HepG2 (cell line): ENCODE results near the gene RSF1. TPM values are rescaled to one million over a fixed set of nuclear protein-coding genes. Genes with fewer than 3 reads are reported as not detected.

Experiments used
- ATAC-seq: fragments of 200-7000 bp; cut with Tn5 transposase; 3 replicates; pipeline ENCODE4 v1.9.1; 2020; ENCODE audit warnings: mild to moderate bottlenecking, moderate library complexity
- BruUV-seq: library from RNA; stranded (reverse); fragments of 400-500 nt; replicated peaks from 2 replicates; lab custom pipeline; 2021; lab: Mats Ljungman, UMichigan
- CTCF ChIA-PET: fragments of 300-600 bp; formaldehyde crosslinking; extraction: SDS; loops from one replicate; lab custom pipeline; 2021; ENCODE audit warnings: low total read pairs, inconsistent platforms, low intra/inter-chr PET ratio; lab: Yijun Ruan, JAX
- POLR2A ChIA-PET: fragments of 350-600 bp; sonication (Branson Sonifier 250); formaldehyde crosslinking; loops from one replicate; lab custom pipeline; 2020; ENCODE audit warnings: antibody characterized with exemption, inconsistent platforms; lab: Yijun Ruan, JAX
- DNase-seq: peaks from one replicate; pipeline ENCODE4 v3.0.0-alpha.2; 2015; ENCODE audit warnings: low spot score
- FAIRE-seq: peaks from 3 replicates; lab custom pipeline; 2011; peaks lifted over from hg19 to GRCh38; lab: Jason Lieb, UNC
- H2AFZ ChIP-seq: one replicate; pipeline ENCODE4 v1.6.1; 2011; ENCODE audit warnings: low read length, inconsistent platforms
- H3K27ac ChIP-seq: fragments of 300-600 bp; 3 replicates; pipeline ENCODE4 v1.8.0; 2011; ENCODE audit warnings: mixed run types, mild to moderate bottlenecking, mixed read lengths, low read length, inconsistent platforms; ENCODE audit not compliant: insufficient read depth; ENCODE audit errors: extremely low read length
- H3K27me3 ChIP-seq, 2 experiments: fragments of 200-600 bp in 1 of 2; 2 replicates in 1 of 2; 3 replicates in 1 of 2; pipeline versions ENCODE4 v1.6.0 to v1.8.0; 2011; ENCODE audit warnings: low read length in 2 of 2, mild to moderate bottlenecking in 2 of 2, moderate library complexity in 2 of 2, inconsistent platforms in 1 of 2; ENCODE audit not compliant: insufficient read depth in 2 of 2, control insufficient read depth in 1 of 2
- H3K36me3 ChIP-seq, 2 experiments: fragments of 200-600 bp in 1 of 2; replicated peaks in 1 of 2; 2 replicates in 1 of 2; 3 replicates in 1 of 2; pipeline versions ENCODE4 v1.5.1 to v1.8.0; 2011; ENCODE audit warnings: low read length in 2 of 2, inconsistent platforms in 1 of 2; ENCODE audit not compliant: insufficient read depth in 2 of 2, control insufficient read depth in 1 of 2
- H3K4me1 ChIP-seq: 2 replicates; pipeline ENCODE4 v1.5.1; 2012; ENCODE audit warnings: low read length, inconsistent platforms; ENCODE audit not compliant: insufficient read depth
- H3K4me2 ChIP-seq: 2 replicates; pipeline ENCODE4 v1.6.0; 2011; ENCODE audit warnings: low read depth, low read length, inconsistent platforms
- H3K4me3 ChIP-seq, 3 experiments: fragments of 200-600 bp in 1 of 3; sonication (generic), shearing (Covaris generic) in 1 of 3; replicated peaks in 1 of 3; 2 replicates each; pipeline ENCODE4 v1.5.1; 2011 to 2016; ENCODE audit warnings: low read length in 3 of 3, inconsistent platforms in 2 of 3, low read depth in 2 of 3, mild to moderate bottlenecking in 2 of 3, control low read depth in 1 of 3, mixed read lengths in 1 of 3; ENCODE audit not compliant: insufficient read depth in 1 of 3
- H3K79me2 ChIP-seq: one replicate; pipeline ENCODE4 v1.6.1; 2011; ENCODE audit warnings: low read length, inconsistent platforms; ENCODE audit not compliant: insufficient read depth
- H3K9ac ChIP-seq: 2 replicates; pipeline ENCODE4 v1.6.0; 2011; ENCODE audit warnings: mild to moderate bottlenecking, low read depth, low read length, inconsistent platforms; ENCODE audit not compliant: insufficient read depth
- H3K9me3 ChIP-seq: 2 replicates; pipeline ENCODE4 v1.5.1; 2012; ENCODE audit warnings: mild to moderate bottlenecking, low read length
- H4K20me1 ChIP-seq: 2 replicates; pipeline ENCODE4 v1.6.0; 2011; ENCODE audit warnings: inconsistent platforms, mild to moderate bottlenecking, low read length, moderate library complexity; ENCODE audit not compliant: insufficient read depth
- CBFB ChIP-seq: sonication (generic); formaldehyde crosslinking; IDR thresholded peaks from 2 replicates; pipeline ENCODE4 v1.4.0; 2020; ENCODE audit warnings: missing genetic modification reagents
- GMEB1 ChIP-seq: sonication (generic); formaldehyde crosslinking; IDR thresholded peaks from 2 replicates; pipeline ENCODE4 v1.5.1; 2020; ENCODE audit warnings: missing genetic modification reagents, mild to moderate bottlenecking, borderline replicate concordance
- MAF1 ChIP-seq: sonication (generic); formaldehyde crosslinking; IDR thresholded peaks from 2 replicates; pipeline ENCODE4 v1.5.0; 2020; ENCODE audit warnings: missing genetic modification reagents, borderline replicate concordance
- NBN ChIP-seq: fragments of 450-650 bp; conservative IDR thresholded peaks from 2 replicates; pipeline ENCODE4 v1.6.1; 2017
- NFIB ChIP-seq: sonication (generic); formaldehyde crosslinking; IDR thresholded peaks from 2 replicates; pipeline ENCODE4 v1.9.0; 2021; ENCODE audit warnings: missing genetic modification reagents, mild to moderate bottlenecking, borderline replicate concordance
- SP140L ChIP-seq: sonication (generic); formaldehyde crosslinking; IDR thresholded peaks from 2 replicates; pipeline ENCODE4 v1.4.0; 2020; ENCODE audit warnings: missing genetic modification reagents, borderline replicate concordance
- SP5 ChIP-seq: IDR thresholded peaks from 2 replicates; pipeline ENCODE4 v1.6.1; 2016; ENCODE audit warnings: low read depth, borderline replicate concordance
- SSRP1 ChIP-seq: IDR thresholded peaks from 2 replicates; pipeline ENCODE4 v1.6.1; 2016; ENCODE audit warnings: control low read depth
- TRIM24 ChIP-seq: sonication (generic); formaldehyde crosslinking; IDR thresholded peaks from 2 replicates; pipeline ENCODE4 v1.8.0; 2022; ENCODE audit warnings: mild to moderate bottlenecking, missing genetic modification reagents
- YEATS2 ChIP-seq: sonication (generic); formaldehyde crosslinking; IDR thresholded peaks from 2 replicates; pipeline ENCODE4 v1.4.0; 2020; ENCODE audit warnings: missing genetic modification reagents, borderline replicate concordance
- ZBTB33 ChIP-seq: sonication (generic); formaldehyde crosslinking; IDR thresholded peaks from 2 replicates; pipeline ENCODE4 v1.4.0; 2020; ENCODE audit warnings: missing genetic modification reagents
- ZNF280B ChIP-seq: sonication (generic); formaldehyde crosslinking; IDR thresholded peaks from 2 replicates; pipeline ENCODE4 v1.5.0; 2020; ENCODE audit warnings: missing genetic modification reagents, mild to moderate bottlenecking, borderline replicate concordance
- ZNF512B ChIP-seq: sonication (generic); formaldehyde crosslinking; IDR thresholded peaks from 2 replicates; pipeline ENCODE4 v1.5.1; 2020; ENCODE audit warnings: missing genetic modification reagents, mild to moderate bottlenecking, borderline replicate concordance
- ZNF513 ChIP-seq: sonication (generic); formaldehyde crosslinking; conservative IDR thresholded peaks from 2 replicates; pipeline ENCODE4 v1.5.0; 2020; ENCODE audit warnings: missing genetic modification reagents
- ZNF570 ChIP-seq: sonication (generic); formaldehyde crosslinking; IDR thresholded peaks from 2 replicates; pipeline ENCODE4 v1.4.0; 2020; ENCODE audit warnings: mild to moderate bottlenecking, missing genetic modification reagents, borderline replicate concordance
- WGBS: methylation state at CpG from one replicate; pipeline ENCODE4 v1.1.6; 2017; ENCODE audit warnings: low lambda C conversion rate; 5-methylcytosine and 5-hydroxymethylcytosine counted together
- in situ Hi-C: cut with HindIII; loops from 2 replicates; pipeline ENCODE4 v1.10.0; 2017; ENCODE audit warnings: low pct_unique_long_range_greater_than_20kb; ENCODE audit not compliant: extremely low pct_ligation_motif_present
- intact Hi-C: fragments of 100-400 bp; cut with micrococcal nuclease; formaldehyde crosslinking; loops from one replicate; pipeline ENCODE4 v1.10.0; 2022; ENCODE audit not compliant: unreplicated experiment
- polyA plus RNA-seq, 8 experiments: library from polyadenylated mRNA; depleted of rRNA in 3 of 8; stranded (reverse) in 7 of 8; unstranded in 1 of 8; fragments of >200 nt; fragmentation: Illumina TruSeq in 4 of 8; extraction: Trizol in 4 of 8; gene quantifications; 2 replicates each; pipeline versions ENCODE4 v1.2.1 to v1.2.3, GENCODE V29; 2011 to 2016; ENCODE audit warnings: low read depth in 4 of 8, missing spikeins in 1 of 8, mixed read lengths in 1 of 8; ENCODE audit not compliant: insufficient read depth in 1 of 8
- total RNA-seq, 5 experiments: library from RNA; depleted of rRNA; stranded (reverse); fragments of >200 nt; fragmentation: Illumina TruSeq; extraction: Trizol; gene quantifications; 2 replicates each; pipeline ENCODE4 v1.2.3, GENCODE V29; 2016; ENCODE audit warnings: low read depth in 1 of 5

The RSF1 gene
- total and polyA plus RNA-seq, 2 of the 13 experiments (the other 11 are each of a cell fraction or from before 2014, with no cell fraction given) = 15.5 to 33.1 TPM

GRCh38 chr11:77865805-77866204 lies 45.3 kb upstream of the RSF1 start:
- Histone ChIP-seq H4K20me1 (no peaks in the 10 kb centered on the region), H3K27me3 (no peaks in the 10 kb centered on the region), H3K4me2 (no peak overlapping the region), H3K79me2 (no peaks in the 10 kb centered on the region), H3K27ac (no peak overlapping the region), H3K4me1 (no peaks in the 10 kb centered on the region), H3K36me3 (peaks cover 2 to 6% of the 10 kb centered on the region in 2 experiments; a peak in 4 of 5 replicates), H3K9ac (no peak overlapping the region), H2AFZ (no peak overlapping the region), H3K9me3 (no peaks in the 10 kb centered on the region), H3K4me3 (no peak overlapping the region)
- DNase-seq (no peak), FAIRE-seq (no peak), ATAC-seq (no peak)
- 89% methylated on average over 1 of the region's 1 CpG for WGBS
- no TSS peak for BruUV-seq
- in situ Hi-C loops (no loop called here), intact Hi-C loops (no loop called here)
- POLR2A ChIA-PET = no interaction called here
- CTCF ChIA-PET = no interaction called here
- TF ChIP-seq ZNF513 (CRISPR knock-in tag) = no peak
- no peak for TF ChIP-seq NFIB (CRISPR knock-in tag)
- TF ChIP-seq ZBTB33 (CRISPR knock-in tag) = no peak
- no peak for TF ChIP-seq SP5 (CRISPR knock-in tag)
- TF ChIP-seq YEATS2 (CRISPR knock-in tag) = no peak
- no peak for TF ChIP-seq SP140L (CRISPR knock-in tag)
- no peak for TF ChIP-seq ZNF512B
- TF ChIP-seq NBN = no peak
- no peak for TF ChIP-seq GMEB1 (CRISPR knock-in tag)
- TF ChIP-seq ZNF280B (CRISPR knock-in tag) = no peak
- TF ChIP-seq ZNF570 (CRISPR knock-in tag) = no peak
- no peak for TF ChIP-seq CBFB
- no peak for TF ChIP-seq SSRP1 (CRISPR knock-in tag)
- no peak for TF ChIP-seq TRIM24 (CRISPR knock-in tag)
- no peak for TF ChIP-seq MAF1 (CRISPR knock-in tag)
